HG03095 (cell line): Measurements from ENCODE around the gene DYNLT5.

ENCODE experiments used
- ATAC-seq: cut with Tn5 transposase; IDR thresholded peaks from one replicate; pipeline ENCODE4 v1.9.1; 2021; ENCODE audit warnings: moderate library complexity; ENCODE audit not compliant: unreplicated experiment

The DYNLT5 gene

GRCh38 chr1:66747501-66747900, 4.8 kb upstream of the DYNLT5 start:
- ATAC-seq, result no peak

- no peak for ATAC-seq
Observed at GRCh38 chr1:66750577-66750976, 1.7 kb upstream of the DYNLT5 start.

GRCh38 chr1:66751160-66751559, 1.1 kb upstream of the DYNLT5 start:
- ATAC-seq, result no peak

- no peak for ATAC-seq
Observed at GRCh38 chr1:66752671-66753371, 562 bp downstream of the DYNLT5 start.

- no peak for ATAC-seq
Observed at GRCh38 chr1:66757722-66758240, 5.5 kb downstream of the DYNLT5 start.

GRCh38 chr1:66758241-66758755, 6.0 kb downstream of the DYNLT5 start:
- peak; percentile 100 for ATAC-seq

GRCh38 chr1:66760506-66760905, 8.2 kb downstream of the DYNLT5 start:
- ATAC-seq, result no peak

GRCh38 chr1:66761221-66761620, 9.0 kb downstream of the DYNLT5 start:
- ATAC-seq, result no peak

GRCh38 chr1:66764994-66765578, 12.8 kb downstream of the DYNLT5 start:
- ATAC-seq, result no peak

- ATAC-seq, result no peak
Observed at GRCh38 chr1:66767626-66768025, 15.4 kb downstream of the DYNLT5 start.

GRCh38 chr1:66768965-66769364, 16.7 kb downstream of the DYNLT5 start:
- ATAC-seq, result no peak

- no peak for ATAC-seq
Observed at GRCh38 chr1:66769512-66770229, 17.4 kb downstream of the DYNLT5 start.

- ATAC-seq, result no peak
Observed at GRCh38 chr1:66770240-66770639, 18.0 kb downstream of the DYNLT5 start.

GRCh38 chr1:66770694-66771093, 18.4 kb downstream of the DYNLT5 start:
- no peak for ATAC-seq

- no peak for ATAC-seq
Observed at GRCh38 chr1:66773227-66773626, 21.0 kb downstream of the DYNLT5 start.

- ATAC-seq, result no peak
Observed at GRCh38 chr1:66774438-66774837, 22.2 kb downstream of the DYNLT5 start.

GRCh38 chr1:66775646-66776045, 23.4 kb downstream of the DYNLT5 start:
- no peak for ATAC-seq

GRCh38 chr1:66777831-66778230, 25.6 kb downstream of the DYNLT5 start:
- ATAC-seq, result no peak

- no peak for ATAC-seq
Observed at GRCh38 chr1:66778266-66778665, 26.0 kb downstream of the DYNLT5 start.

GRCh38 chr1:66778969-66779368, 26.7 kb downstream of the DYNLT5 start:
- ATAC-seq, result no peak

GRCh38 chr1:66779475-66780078, 27.3 kb downstream of the DYNLT5 start:
- no peak for ATAC-seq
